Measurements from ENCODE around the gene ARMC9. TPM values are rescaled to one million over a fixed set of nuclear protein-coding genes. Genes with fewer than 3 reads are reported as not detected.

Gene ARMC9
- total and polyA plus RNA-seq, 2 of the 13 experiments (the other 11 are each of a cell fraction or from before 2014, with no cell fraction given): 9.1 to 12.8 TPM

GRCh38 chr2:231198291-231199173, at the start of gene ARMC9 (continued):
- TF ChIP-seq ZNF503 (CRISPR knock-in tag; IDR thresholded peaks at IDR 0.05) (no peak), MED8 (CRISPR knock-in tag; IDR thresholded peaks at IDR 0.05; ENCODE audit: insufficient replicate concordance) (peak; percentile 62), SAFB2 (CRISPR knock-in tag; IDR thresholded peaks at IDR 0.05; ENCODE audit: borderline replicate concordance, low read depth) (peak; percentile 89; the same call in 1 of the 2 replicates), ZHX1 (CRISPR knock-in tag; IDR thresholded peaks at IDR 0.05; ENCODE audit: low read depth) (peak; percentile 90), PITX1 (CRISPR knock-in tag; IDR thresholded peaks at IDR 0.05) (peak; percentile 56; the same call in 1 of the 2 replicates), NFAT5 (CRISPR knock-in tag; IDR thresholded peaks at IDR 0.05) (peak; percentile 86), ZBTB42 (CRISPR knock-in tag; IDR thresholded peaks at IDR 0.05) (peak; percentile 49; the same call in 1 of the 2 replicates), MATR3 (CRISPR knock-in tag; IDR thresholded peaks at IDR 0.05) (no peak), ZNF382 (CRISPR knock-in tag; IDR thresholded peaks at IDR 0.05; ENCODE audit: borderline replicate concordance) (no peak), ZBTB20 (CRISPR knock-in tag; IDR thresholded peaks at IDR 0.05; ENCODE audit: borderline replicate concordance, low read depth) (no peak; the same call in 1 of the 2 replicates), MLXIP (CRISPR knock-in tag; IDR thresholded peaks at IDR 0.05; ENCODE audit: borderline replicate concordance) (no peak), ZNF577 (CRISPR knock-in tag; IDR thresholded peaks at IDR 0.05; ENCODE audit: borderline replicate concordance, low read depth) (no peak), ZFX (CRISPR knock-in tag; IDR thresholded peaks at IDR 0.05; ENCODE audit: low read depth) (peak; percentile 90), GPN1 (CRISPR knock-in tag; IDR thresholded peaks at IDR 0.05; ENCODE audit: borderline replicate concordance) (peak; percentile 7; the same call in 1 of the 2 replicates)

All from HepG2 (cell line).